GM18870 (cell line): ENCODE data around the gene TAAR1.
"Not testable (repeated sequence)": the region's sequence is repeated elsewhere in the genome, so short reads cannot be mapped to it uniquely, and the experiment has no call there.

Experiments used
- ATAC-seq: cut with Tn5 transposase; IDR thresholded peaks from one replicate; pipeline ENCODE4 v1.9.1; 2021; ENCODE audit warnings: moderate library complexity; ENCODE audit not compliant: unreplicated experiment

The TAAR1 gene

DNA sequence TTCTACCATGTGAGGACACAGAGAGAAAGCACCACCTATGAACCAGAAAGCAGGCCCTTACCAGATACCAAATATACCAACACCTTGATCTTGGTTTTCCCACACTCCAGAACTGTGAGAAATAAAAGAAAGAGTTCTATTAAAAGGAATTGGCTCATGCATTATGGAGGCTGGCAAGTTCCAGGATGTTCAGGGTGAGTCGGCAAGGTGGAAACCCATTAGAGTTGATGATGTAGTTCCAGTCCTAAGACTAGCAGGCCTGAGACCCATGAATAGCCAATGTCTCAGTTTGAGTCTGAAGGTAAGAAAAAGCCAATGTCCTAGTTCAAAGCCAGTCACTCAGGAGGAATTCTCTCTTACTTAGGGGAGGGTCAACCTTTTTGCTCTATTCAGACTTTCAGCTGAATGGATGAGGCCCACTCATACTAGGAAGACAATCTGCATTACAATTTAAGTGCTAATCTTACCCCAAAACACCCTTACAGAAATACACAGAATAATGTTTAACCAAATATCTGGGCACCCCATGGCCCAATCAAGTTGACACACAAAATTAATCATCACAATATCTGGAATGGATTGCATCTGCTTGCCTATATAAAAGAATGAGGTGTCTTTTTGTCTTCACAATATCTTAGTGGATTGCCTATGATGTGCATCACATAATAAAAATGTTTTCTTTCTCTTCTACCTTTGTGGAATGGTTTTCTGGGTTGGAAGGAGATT, 5.5 kb upstream of the TAAR1 start:
- no peak for ATAC-seq

DNA sequence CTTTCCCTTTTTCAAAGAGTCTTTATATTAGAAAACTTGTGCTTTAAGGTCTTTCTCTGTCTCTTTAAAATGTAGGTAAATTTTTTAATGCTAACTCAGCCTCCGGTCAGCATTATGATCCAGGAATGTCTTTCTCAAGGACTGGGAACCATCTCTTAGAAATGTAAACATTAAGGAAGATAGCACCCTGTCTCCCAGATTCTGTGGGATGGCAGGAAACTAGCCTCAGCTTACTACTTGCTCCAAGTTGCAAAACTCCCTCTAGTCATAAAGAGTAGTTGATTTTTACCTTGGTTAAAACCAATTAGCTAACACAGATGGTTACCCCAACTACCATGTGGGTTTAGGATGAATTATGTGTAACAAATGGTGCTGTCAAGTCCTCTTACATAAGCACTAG, 4.7 kb upstream of the TAAR1 start:
- no peak for ATAC-seq

DNA sequence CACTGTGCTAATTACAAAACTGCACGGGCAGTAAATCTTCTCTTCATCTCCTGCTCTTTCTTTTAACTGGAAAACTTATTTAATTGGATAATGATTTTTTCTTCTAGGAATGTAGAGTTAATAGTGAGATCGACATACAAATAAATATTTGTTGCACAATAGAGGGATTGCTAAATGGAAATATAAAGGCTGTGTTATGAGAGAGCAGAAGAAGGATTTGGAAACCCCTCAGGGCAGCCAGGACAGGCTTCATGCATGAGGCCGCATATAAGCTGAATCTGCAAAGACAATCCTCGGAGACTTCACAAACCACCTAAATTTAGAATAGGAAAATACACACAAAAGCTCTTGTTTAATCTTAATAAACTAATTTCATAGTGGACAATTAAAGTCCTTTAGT, 2.9 kb upstream of the TAAR1 start:
- no peak for ATAC-seq

DNA sequence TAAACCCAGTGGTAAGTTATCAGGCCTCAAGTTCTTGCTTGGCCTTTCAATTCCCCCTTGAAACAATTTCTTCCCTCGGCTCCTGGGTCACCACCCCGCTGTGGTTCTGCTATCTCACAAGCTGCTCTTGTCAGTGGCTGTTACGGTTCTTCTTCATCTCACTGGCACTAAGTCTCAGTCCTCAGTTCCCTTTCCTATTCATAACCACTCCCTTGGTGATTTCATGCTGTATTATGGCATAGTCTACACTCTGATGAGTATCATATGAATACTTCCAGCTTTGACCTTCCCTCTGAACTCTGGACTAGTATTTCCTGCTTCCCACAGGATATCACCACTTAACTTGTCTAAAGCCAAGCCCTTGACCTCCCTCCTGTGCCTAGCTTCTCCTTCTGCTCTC, 7.9 kb downstream of the TAAR1 start:
- no peak for ATAC-seq

DNA sequence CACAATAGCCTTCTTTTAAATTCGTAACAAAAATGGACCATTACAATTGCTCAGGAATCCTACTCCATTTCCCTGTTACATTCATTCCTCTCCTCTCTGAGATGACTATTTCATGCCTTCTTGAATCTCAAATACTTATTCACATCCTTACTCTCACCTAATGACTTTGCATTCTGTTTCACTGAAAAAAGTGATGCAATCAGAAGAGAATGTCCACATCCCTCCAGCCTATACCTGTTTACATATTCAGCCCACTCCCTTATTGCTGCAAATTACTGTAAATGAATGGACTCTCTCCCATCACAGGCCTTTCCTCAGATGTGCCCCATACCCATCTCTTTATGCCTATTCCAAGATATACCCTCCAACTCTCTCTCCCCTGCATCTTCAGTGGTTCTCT, 8.6 kb downstream of the TAAR1 start:
- ATAC-seq, result no peak

DNA sequence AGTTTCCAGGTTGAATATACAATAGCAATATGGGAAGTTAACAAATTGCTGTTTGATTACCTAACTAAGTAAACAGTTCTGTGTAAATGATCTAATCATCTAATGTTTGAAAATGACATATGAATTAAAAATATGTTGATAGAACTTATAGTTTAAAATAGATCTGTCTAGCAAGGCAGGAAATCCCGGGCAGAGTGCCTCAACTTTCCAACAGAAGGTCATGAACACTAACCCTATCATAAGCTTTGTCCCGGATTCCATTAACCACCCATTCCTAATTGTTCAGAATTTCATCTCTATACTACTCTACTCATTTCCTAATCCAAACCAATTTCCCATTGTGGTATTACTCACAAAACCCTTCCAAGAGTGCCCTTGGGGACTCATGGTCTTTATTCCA, 10.2 kb downstream of the TAAR1 start:
- no peak for ATAC-seq

DNA sequence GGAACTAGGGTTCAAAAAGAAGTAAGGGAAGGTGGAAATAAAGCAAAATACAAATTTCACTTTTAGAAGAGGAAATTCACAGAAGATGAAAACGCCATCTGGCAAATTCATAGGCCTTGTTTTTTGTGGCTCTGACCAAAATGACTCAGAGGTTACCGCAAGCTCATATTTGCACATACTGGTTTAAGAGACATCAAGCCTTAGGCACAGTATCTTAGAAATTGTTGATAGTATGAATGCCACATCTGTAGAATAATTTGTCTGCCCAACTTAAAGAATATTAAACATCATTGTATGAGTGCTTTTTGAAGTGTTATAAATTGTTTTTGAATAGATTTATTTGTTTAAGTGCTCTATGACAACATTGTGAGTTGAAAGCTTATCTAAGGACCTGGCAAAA, 10.6 kb downstream of the TAAR1 start:
- peak; percentile 88 for ATAC-seq

DNA sequence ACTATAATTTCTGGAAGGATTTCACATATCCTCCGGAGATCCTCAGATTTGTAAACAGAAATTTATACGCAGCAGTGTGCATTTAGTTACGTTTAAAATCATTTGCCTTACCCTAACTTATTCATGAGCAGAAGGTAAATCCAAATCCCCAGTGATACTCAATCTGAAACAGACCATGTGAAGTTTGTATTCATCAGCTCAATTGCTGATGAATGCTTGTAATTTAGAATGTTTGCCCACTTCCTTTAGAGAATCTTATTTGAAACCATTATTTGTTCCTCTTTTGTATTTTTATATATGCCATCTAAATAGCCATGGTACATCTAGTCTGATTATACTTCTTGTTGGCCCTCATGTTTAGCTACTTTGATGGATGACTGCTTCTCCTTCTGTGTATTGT, 15.4 kb downstream of the TAAR1 start:
- no peak for ATAC-seq

DNA sequence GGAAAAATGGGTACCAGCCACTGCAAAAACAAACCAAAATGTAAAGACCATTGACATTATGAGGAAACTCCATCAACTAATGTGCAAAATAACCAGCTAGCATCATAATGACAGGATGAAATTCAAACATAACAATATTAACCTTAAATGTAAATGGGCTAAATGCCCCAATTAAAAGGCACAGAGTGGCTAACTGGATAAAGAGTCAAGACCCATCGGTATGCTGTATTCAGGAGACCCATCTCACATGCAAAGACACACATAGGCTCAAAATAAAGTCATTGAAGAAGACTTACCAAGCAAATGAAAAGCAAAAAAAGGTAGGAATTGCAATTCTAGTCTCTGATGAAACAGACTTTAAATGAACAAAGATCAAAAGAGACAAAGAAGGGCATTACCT, 21.8 kb downstream of the TAAR1 start:
- ATAC-seq, result not testable (repeated sequence)

DNA sequence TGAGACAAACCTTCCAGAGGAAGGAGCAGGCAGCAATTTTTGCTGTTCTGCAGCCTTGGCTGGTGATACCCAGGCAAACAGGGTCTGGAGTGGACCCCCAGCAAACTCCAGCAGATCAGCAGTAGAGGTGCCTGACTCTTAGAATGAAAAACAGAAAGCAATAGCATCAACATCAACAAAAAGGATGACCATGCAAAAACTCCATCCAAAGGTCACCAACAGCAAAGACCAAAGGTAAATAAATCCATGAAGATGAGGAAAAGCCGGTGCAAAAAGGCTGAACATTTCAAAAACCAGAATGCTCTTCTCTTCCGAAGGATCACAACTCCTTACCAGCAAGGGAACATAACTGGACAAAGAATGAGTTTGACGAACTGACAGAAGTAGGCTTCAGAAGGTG, 23.1 kb downstream of the TAAR1 start:
- not testable (repeated sequence) for ATAC-seq

DNA sequence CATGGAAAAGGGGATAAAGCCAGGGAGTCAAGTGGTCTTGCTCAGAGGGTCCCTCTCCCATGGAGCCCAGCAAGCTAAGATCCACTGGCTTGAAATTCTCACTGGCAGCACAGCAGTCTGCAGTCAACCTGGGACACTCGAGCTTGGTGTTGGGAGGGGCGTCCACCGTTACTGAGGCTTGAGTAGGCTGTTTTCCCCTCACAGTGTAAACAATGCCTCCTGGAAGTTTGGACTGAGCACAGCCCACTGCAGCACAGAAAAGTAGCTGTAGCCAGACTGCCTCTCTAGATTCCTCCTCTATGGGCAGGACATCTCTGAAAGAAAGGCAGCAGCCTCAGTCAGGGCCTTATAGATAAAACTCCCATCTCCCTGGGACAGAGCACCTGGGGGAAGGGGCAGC, 23.7 kb downstream of the TAAR1 start:
- not testable (repeated sequence) for ATAC-seq

DNA sequence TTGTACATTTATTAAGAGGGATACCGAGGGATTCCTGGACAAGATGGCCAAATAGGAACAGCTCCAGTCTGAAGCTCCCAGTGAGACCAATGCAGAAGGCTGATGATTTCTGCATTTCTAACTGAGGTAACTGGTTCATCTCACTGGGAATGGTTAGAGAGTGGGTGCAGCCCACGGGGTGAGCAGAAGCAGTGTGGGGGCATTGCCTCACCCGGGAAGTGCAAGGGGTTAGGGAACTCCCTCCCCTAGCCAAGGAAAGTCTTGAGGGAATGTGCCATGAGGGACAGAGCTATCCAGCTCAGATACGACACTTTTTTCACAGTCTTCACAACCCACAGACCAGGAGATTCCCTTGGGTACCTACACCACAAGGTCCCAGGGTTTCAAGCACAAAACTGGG, 24.2 kb downstream of the TAAR1 start:
- ATAC-seq, result no peak

DNA sequence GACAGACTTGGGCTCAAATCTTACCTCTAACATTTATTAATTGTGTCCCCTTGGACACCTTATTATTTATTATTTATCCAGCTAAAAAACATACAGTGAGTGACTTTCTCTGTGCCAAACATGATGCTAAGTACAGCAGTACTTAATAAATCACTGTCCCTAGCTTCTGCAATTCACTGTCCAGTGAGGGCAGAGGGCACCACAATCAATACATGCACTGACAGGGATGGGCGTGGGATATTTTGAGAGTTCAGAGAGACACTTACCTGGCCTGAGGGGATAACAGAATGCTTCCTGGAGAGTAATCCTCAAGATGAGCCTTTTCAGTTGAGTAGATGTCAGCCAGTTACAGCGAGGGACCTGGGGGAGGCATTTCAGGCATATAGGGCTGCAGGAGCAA, 25.6 kb downstream of the TAAR1 start:
- ATAC-seq, result no peak

DNA sequence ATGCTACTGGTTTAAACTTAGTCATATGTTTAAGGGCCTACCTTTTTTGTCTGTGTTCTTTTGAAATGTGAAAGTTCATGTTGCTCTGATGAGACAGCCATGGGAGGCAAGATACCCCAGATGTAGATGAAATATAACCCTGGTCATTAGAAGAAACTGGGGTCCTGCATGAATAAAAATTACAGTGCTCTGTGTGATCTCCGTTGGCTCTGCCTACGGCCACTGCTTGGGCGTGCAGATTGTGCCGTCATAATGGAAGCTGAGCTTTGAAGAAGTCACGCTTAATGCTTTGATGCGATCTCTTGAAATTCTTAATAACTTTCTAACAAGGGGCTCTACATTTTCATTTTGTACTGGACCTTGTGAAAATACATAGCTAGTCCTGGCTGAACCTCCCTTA, 34.8 kb downstream of the TAAR1 start, which contains the start of gene TAAR2:
TSS of gene TAAR2 (minus strand) at position 101 of the 400 bp plus-strand sequence. CDS start at position 101, 0 bp downstream.
- ATAC-seq, result no peak

DNA sequence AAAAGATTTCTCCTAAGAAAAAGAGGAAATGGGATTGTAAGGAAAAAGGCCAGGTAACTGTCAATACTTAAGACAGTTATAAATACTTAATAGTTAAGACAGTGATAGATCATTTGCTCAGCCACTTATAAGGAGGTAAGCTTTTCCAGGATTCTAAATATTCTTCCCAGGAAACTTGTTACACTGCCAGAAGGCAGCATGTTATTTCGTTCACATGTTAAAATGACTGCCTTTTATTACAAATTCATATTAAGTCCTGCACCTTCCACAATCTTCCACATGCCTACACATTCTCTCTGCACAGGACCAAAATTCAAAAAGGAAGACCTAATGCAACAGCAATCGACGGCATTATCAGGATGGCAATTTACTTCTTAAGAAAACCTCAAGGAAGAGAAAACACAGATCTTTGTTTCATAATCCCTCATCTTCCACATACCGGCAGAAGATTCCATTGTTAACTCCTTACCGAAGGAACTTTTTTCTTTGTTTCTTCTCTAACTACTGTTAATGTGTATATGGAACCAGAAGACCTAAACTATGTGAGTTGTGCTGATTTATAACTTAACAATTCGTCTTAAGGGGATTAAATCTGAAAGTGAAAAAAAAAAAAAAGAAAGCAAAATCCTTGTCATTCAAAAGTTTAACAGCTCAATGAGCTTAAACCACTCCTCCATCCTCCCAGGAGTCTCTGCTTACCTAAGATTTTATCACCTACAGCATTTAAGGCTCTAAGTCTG, 35.7 kb downstream of the TAAR1 start:
- no peak for ATAC-seq

DNA sequence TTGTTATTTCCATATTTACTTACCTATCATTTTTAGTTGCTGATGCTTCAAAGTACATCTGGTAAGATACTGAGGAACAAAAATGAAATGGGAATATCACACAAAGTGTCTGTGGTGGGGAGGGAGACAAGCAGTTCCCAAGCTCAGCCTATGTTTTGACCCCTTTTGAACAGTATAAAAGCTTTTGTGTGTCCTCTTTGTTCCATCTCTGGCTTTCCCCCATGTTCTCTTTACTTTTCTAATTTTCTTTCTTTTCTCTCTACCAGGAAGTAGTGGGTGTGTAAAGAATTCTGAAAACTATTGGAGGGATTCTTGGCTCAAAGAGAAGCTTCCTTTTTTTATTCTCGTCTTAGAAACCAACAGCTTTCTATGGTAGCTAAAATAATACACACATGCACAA, 42.3 kb downstream of the TAAR1 start:
- no peak for ATAC-seq

DNA sequence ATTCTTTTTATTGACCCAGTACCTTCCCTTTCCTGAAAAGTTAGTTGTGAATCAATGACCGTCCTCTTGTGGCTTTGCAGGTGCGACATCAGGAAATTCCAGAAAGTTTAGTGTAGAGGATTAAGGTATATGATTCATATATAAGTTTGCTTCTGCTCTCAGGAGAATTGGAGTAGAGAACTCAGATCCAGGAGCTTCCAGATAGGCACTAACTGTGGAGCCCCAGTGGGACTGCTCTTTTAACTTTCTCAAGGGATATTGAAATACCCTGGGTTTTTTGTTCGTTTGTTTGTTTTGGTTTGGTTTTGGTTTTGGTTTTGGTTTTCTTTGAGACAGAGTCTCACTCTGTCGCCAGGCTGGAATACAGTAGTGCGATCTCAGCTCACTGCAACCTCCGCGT, 44.4 kb downstream of the TAAR1 start:
- ATAC-seq, result peak; percentile 62

DNA sequence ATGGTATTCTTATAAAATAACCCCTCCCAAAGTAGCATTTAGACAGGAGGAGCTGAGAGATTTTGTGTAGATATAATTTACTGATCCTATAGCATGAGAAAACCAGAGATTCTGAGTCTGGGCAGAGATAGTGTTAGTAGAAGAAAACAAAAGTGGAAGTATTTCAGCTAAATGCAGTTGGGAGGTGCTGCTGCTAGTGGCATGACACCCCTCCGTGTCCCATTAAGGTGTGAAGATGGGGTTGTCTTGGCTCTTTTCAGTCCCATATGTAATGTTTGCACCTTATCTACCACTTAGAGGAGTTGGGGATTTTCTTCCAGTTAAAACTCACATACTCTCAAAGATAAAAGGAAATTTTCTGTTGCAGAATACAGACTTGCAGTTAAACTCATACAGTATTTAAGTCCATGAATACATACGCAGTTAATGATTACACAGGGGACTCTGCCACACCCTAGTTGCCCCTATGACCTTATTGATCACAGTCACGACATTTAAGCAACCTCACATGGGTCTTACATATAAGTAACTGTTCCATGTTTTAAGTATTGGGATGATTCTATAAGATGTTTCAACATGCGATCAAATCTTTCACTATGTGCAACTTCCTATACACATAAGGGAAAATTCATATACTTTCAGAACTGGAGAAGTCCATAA, 46.4 kb downstream of the TAAR1 start:
- no peak for ATAC-seq

DNA sequence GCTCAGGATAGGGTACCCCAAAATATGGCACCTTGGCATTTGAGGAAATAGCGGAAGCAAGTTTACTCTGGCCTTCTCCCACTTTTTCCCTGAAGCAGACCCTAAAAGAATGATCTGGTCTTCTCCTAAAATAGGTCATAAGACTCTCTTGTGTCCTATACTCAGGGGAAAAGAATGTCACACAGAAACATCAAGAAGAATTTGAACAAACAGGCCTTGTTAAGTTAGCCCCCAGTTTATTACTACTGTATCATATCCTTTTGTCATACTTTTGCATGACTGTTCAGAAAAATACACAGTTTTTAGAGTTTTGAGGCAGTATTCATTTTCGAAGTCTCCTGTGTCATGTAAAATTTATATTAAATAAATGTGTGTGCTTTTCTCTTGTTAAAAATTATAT, 47.4 kb downstream of the TAAR1 start:
- ATAC-seq, result no peak

DNA sequence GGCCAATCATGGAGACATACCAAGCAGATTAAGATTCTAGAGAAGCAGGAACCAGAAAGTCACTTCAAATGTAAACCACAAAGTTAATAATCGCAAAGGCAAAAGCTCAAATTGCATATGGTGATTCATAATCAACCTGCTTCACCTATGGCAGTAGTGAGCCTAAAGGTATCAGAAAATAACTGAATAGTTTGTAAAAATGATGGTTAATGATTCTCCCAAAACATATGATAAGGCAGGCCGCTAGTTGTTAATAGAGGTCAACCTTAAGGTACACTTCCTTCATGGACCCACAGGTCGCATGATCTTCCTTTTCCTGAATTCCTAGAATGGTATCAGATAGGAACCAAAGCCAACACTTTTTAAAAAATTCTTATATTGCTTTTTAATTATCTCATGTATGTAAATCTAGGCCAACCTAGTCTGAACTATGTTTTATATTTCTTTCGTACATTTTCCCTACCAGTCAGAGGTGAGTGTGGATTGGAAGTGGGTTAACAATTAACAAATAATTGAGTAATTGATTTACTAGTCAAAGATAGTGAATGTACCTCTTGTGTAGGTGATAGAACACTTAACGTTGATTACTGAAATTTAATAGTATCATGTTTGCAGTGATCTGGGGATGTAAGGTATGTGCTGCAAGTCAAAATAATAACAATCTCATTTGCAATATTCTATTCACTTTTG, 51.3 kb downstream of the TAAR1 start:
- peak; percentile 90 for ATAC-seq

DNA sequence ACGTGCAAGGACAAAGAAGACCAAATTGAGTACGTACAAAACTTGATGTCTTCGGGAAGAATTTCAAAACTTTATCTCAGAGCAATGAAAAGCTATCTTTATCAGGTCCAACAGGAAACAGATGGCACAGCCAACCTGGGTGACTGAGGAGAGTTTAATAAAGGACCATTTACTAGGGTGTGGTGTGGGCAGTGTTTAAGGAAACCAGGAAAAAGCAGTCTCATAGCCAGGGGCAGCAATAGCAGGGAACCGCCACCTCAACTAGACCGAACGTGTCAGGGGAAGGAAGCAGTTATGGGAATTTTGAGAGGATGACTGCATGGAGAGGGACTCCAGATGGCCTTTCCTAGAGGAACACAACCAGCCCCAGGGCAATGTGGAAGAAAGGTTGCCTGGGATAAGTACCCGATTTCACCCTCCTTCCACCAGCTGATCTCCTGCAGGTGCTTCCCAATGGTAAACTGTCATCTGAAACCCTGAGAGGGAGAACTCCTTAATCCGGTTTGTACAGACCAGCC, 54.3 kb downstream of the TAAR1 start:
- no peak for ATAC-seq
